ENCODE measurements around the gene CROCC.
"Not testable (repeated sequence)": the region's sequence is repeated elsewhere in the genome, so short reads cannot be mapped to it uniquely, and the experiment has no call there.

The CROCC gene

DNA sequence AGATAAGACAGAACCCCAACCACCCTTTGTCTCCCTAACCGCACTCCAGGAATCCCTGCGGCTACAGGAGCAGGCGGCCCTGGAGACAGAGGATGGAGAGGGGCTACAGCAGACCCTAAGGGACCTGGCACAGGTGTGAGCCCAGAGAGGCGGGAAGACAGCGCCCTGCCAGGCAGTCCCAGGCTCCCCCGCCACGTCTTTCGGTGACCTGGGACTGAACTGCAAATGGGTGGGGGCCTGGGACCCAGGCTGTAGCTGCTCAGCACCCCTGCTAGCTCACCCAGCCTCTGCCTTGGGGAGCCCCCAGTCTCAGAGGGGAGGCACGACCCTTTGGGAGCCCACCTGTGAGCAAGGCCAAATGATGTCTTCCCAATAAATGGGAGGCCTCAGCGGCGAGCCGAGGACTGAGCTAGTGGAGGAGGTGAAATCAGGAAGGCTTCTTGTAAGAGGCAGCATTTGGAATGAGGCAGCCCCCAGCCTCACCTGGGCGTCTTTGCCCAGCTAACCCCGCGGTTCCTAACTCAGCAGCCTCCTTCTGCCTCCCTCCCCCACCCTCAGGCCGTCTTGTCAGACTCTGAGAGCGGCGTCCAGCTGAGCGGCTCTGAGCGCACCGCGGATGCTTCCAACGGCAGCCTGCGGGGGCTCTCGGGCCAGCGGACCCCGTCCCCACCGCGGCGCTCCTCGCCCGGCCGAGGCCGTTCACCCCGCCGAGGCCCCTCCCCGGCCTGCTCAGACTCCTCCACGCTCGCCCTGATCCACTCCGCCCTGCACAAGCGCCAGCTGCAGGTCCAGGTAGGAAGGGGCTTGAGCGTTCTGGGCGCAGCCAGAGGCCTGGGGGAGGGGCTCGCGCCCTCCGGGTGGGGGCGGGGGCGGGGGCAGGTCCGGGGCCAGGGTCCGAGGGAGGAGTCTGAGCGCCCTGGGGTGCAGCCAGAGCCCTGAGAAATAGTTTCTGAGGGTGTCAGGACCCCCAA is 16.9 kb downstream of the CROCC start:
- no peak for DNase-seq (ENCODE audit: low spot score)

DNA sequence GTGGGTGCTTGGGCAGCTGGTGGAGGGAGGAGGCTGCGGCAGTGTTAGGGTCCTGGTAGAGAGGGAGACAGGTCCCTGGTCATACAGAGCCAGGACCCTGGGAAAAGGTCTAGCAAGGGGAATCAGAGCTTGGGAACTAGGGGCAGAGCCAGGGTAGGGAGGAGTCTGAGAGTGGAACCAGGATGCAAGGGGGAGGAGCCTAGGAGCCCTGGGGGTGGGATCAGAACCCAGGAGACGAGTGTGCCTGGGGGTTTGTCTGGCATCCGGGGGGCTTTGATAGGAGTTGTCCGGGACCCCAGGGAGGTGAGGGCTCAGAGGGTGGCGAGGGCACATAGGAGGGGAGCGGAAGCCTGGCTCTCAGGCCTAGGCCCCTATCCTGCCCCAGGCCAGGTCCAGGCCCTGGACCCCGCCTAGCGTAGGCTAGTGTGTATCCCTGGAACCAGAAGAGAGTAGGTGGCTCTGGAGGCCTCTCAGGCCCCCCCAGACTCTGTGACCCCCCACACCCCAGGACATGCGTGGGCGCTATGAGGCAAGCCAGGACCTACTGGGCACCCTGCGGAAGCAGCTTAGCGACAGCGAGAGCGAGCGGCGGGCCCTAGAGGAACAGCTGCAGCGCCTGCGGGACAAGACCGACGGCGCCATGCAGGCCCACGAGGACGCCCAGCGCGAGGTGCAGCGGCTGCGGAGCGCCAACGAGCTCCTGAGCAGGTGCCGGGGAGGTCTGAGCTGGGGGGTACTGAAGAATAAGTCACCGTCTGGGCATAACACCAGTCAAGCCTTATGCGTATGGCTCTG is 17.9 kb downstream of the CROCC start:
- not testable (repeated sequence) for DNase-seq (ENCODE audit: low spot score)

DNA sequence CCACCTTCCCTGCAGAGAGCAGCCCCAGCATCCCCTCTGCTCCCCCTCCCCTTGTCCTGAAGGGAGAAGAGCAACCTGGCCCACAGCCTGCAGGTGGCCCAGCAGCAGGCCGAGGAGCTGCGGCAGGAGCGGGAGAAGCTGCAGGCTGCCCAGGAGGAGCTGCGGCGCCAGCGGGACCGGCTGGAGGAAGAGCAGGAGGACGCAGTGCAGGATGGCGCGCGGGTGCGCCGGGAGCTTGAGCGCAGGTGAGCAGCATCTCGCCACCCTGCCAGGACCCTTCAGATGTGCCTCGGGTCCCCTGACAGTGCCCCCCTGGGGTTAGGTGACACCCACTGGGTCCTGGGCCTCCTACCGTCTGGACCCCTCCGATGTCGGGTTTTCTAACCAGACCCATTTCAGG is 22.3 kb downstream of the CROCC start:
- DNase-seq (ENCODE audit: low spot score), result no peak

DNA sequence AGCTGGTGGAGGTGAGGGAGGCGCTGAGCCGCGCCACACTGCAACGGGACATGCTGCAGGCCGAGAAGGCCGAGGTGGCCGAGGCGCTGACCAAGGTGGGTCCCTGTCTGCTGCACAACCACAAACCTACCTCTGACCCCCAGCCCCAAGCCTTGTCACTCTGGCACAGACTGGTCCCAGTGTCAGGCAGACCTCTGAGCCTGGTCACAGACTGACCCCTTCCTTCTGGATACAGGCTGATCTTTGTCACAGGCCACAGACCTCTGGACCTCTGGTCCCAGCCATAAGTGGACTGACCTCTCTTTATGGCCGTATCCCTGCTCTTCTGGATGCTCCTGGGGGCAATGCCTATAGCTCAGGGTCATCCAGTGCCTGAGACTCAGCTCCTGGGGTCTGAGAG is 23.8 kb downstream of the CROCC start:
- DNase-seq (ENCODE audit: low spot score), result not testable (repeated sequence)

DNA sequence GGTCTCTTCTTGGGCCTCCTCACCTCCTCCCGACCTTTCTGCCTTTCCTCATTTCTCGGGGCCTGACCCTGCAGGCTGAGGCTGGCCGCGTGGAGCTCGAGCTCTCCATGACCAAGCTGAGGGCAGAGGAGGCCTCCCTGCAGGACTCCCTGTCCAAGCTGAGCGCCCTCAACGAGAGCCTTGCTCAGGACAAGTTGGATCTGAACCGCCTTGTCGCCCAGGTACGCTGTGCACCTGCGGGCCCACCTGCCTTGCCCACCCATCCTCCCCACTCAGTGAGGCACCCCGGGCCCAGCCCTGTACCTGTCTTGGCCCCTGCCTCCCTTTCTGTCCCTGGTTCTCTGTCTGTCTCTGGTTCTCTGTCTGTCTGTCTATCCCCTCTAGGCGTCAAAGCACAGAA is 24.5 kb downstream of the CROCC start:
- not testable (repeated sequence) for DNase-seq (ENCODE audit: low spot score)

DNA sequence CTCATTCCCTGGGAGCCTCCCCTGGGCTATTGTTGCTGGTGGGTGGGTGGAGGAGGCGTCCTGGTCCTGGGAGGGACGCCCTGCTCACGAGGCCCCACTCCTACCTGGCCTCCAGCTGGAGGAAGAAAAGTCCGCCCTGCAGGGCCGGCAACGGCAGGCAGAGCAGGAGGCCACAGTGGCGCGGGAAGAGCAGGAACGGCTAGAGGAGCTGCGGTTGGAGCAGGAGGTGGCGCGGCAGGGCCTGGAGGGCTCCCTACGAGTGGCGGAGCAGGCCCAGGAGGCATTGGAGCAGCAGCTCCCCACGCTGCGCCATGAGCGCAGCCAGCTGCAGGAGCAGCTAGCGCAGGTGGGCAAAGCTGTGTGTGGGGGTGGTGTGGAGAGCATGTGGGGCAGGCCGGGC is 24.9 kb downstream of the CROCC start:
- DNase-seq (ENCODE audit: low spot score), result no peak

DNA sequence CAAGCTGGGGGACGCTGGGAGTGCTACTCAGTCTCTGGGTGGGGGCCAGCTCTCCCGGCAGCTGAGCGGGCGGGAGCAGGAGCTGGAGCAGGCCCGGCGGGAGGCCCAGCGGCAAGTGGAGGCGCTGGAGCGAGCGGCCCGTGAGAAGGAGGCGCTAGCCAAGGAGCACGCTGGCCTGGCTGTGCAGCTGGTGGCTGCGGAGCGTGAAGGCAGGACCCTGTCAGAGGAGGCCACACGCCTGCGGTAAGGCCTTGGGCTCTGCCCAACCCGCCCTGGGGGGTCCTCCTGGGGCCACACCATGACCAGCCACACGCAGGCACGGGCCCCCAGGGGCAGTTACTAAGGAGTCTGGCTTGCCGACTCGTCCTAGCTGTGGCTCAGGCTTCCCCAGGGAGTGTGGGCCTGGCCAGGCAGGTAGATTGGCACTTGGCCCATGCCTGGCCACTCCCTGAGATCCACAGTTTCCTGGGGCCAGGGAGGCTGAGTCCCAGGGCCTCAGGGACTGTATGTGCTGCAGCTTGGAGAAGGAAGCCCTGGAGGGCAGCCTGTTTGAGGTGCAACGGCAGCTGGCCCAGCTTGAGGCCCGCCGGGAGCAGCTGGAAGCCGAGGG is 26.7 kb downstream of the CROCC start:
- peak; percentile 78 for DNase-seq (ENCODE audit: low spot score)

DNA sequence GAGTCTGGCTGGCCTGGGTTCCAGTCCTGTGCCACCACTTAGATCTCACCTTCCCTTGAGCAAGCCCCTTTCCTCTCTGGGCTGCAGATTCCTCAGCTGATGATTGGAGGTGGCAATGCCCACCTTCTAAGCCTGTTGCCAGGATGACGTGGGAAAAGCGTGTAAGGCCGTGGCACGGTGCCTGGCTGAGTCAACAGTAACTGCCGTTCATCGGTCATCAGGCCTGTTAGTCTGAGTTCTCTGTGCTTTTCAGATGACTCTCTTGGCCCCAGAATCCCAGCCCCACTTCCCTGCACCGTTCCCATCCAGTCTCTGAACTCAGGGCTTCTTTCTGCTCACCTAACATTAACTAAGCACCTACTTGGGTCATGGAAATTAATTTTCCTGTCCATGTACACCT is 27.3 kb downstream of the CROCC start:
- not testable (repeated sequence) for DNase-seq (ENCODE audit: low spot score)

DNA sequence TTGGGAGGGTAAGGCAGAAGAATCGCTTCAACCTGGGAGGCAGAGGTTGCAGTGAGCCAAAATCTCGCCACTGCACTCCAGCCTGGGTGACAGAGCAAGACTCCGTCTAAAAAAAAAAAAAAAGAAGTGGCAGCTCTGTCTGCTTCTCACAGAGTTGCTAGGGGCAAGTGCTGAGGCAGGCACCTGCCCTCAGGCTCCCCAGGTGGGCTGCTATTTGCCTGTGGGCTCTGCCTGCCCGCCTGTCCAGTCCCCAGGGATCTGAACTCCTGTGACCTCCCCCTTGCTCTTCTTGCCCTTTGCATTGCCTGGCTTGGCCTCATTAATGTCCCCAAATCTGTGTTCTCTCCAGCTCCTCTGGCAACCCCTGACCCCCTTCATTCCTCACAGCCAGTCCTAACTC is 30.6 kb downstream of the CROCC start:
- not testable (repeated sequence) for DNase-seq (ENCODE audit: low spot score)

DNA sequence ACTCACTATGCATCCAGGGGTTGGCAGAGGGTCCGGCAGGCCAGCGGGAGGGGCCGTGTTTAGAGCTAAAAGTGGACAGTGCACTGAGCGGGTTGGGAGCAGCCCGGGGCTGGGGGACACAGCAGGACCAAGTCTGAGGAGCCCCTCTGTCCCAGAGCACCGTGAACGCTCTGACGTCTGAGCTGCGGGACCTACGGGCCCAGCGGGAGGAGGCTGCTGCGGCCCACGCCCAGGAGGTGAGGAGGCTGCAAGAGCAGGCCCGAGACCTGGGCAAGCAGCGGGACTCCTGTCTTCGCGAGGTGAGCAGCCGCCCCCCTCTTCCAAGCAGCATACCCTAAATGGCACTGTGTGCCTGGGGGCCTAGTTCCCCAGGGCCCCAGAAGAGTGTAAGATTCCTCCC is 32.8 kb downstream of the CROCC start:
- no peak for DNase-seq (ENCODE audit: low spot score)

DNA sequence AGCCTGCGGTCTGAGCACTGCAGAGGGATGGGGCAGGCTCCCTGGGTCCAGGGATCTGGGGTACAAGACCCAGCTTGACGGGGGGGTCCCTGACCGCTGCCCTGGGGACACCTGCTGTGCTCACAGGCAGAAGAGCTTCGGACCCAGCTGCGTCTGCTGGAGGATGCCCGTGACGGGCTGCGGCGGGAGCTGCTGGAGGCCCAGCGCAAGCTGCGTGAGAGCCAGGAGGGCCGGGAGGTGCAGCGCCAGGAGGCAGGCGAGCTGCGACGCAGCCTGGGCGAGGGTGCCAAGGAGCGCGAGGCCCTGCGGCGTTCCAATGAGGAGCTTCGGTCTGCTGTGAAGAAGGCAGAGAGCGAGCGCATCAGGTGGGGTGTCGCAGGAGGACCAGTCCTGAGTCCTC is 33.5 kb downstream of the CROCC start:
- DNase-seq (ENCODE audit: low spot score), result no peak

DNA sequence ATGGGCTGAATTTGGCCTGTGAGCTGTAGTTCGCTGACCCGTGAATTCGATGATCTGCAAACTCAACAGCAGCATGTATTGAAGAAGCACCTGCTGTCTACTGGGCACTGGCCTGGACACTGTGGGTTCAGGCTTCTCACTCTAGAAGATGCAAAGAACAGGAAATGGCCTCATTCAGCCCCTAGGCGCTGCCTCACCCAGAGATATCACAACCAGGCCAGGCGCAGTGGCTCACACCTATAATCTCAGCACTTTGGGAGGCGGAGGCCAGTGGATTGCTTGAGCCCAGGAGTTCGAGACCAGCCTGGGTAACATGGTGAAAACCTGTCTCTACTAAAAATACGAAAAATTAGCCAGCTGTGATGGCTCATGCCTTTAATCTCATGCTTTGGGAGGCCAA is 35.0 kb downstream of the CROCC start:
- no peak for DNase-seq (ENCODE audit: low spot score)

DNA sequence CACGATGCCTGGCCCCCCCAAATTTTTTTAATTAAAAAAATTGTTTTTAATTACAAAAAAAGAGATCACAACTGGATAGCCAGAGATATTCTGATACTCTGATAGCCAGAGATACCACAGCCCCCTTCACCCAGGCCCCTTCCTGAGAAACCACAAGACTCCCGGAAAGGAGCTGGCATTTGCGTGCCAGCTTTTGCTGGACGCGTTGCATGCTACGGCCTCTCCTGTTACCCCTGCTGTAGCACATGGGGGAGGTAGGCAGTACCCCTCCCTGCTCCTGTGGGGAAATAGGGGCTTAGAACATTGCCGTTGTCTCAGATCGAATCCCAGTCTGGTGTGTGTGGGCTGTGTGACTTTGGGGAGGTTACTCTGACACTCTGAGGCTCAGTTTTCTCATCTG is 36.0 kb downstream of the CROCC start:
- DNase-seq (ENCODE audit: low spot score), result no peak

DNA sequence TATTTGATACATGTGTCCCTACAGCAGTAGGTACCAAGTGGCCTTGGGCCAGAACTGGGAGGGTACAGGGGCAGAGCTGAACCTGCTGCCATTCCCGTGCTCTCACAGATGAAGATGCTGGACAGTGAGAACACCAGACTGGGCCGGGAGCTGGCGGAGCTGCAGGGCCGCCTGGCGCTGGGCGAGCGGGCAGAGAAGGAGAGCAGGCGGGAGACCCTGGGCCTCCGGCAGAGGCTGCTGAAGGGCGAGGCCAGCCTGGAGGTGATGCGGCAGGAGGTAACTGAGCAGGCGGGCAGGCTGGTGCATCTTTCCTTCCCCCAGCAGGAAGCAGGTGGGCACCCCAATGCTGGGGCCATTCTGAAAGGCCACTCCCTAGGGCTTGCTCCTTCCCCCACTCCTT is 36.7 kb downstream of the CROCC start:
- DNase-seq (ENCODE audit: low spot score), result no peak

DNA sequence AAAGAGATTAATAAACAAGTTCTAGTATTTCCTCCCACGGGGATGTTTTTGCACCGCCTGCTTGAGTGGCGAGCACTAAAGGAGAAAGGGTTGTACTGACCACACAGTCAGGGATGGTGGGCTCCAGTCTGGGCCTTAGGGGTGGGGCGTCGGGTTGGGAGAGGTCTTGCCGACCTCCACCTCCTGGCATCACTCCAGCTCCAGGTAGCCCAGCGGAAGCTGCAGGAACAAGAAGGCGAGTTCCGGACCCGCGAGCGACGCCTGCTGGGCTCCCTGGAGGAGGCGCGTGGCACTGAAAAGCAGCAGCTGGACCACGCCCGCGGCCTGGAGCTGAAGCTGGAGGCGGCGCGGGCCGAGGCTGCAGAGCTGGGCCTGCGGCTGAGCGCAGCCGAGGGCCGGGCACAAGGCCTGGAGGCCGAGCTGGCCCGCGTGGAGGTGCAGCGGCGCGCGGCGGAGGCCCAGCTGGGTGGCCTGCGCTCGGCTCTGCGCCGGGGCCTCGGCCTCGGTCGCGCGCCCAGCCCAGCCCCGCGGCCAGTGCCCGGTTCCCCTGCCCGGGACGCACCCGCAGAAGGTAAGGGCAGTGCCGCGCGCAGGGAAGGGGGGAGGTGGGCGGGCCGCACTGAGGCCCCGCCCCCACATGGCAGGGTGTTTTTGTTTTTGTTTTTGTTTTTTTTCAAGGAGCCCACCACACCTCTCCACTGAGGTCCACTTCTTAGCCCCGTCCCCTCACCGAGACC is 39.0 kb downstream of the CROCC start:
- peak; percentile 86 for DNase-seq (ENCODE audit: low spot score)

DNA sequence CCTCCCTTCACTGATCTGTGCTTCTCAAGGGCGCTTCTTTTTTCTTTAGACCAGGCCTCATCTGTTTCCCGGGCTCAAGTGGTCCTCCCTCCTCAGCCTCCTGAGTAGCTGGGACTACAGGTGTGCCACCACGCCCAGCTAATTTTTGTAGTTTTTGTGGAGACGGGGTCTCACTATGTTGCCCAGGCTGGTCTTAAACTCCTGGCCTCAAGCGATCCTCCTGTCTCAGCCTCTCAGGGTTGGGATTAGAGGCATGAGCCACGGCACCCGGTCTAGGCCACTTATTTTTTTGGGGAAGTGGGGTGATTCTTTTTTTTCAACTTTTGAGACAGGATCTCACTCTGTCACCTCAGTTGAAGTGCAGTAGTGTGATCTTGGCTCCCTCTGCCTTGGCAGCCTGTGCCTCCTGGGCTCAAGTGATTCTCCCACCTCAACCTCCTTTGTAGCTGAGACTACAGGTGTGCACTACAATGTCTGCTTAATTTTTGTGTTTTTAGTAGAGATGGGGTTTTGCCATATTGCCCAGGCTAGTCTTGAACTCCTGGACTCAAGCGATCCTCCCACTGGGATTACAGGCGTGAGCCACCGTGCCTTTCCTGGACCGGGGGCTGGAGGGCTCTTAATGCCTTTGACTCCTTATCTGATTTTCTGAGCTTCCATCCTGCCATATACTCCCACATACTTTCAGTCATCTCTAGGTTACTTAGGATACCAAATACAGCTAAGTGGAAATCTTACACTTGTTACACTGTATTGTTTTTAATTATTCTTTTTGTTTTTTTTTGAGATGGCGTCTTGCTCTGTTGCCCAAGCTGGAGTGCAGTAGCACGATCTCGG is 39.8 kb downstream of the CROCC start:
- DNase-seq (ENCODE audit: low spot score), result no peak

DNA sequence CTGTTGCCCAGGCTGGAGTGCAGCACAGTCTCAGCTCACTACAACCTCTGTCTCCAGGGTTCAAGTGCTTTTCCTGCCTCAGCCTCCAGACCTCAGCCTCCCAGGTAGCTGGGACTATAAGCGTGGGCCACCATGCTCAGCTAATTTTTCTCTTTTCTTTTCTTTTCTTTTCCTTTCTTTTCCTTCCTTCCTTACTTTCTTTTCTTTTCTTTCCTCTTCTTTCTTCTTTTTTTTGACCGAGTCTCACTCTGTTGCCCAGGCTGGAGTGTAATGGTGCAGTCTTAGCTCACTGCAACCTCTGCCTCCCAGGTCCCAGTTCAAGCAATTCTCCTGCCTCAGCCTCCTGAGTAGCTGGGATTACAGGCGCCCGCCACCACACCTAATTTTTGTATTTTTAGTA is 42.4 kb downstream of the CROCC start:
- not testable (repeated sequence) for DNase-seq (ENCODE audit: low spot score)

DNA sequence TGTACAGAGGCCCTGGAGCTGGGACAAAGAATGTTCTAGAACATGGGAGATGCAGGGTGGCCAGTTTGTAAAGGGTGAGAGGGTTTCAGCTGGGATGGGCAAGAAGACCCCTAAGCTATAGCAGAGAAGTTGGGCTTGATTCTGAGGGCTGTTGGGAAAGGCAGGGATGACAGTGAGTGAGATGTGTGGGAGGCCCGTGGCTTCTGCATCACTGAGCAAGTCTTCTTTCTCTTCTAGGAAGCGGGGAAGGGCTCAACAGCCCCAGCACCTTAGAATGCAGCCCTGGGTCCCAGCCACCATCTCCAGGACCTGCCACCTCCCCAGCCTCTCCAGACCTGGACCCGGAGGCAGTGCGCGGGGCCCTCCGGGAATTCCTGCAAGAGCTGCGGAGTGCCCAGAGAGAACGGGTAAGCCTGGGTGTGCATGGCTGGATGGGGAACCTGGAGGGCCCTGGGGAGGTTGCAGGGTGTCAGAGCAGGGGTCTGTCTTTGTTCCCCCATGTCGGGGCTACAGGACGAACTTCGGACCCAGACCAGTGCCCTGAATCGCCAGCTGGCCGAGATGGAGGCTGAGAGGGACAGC is 43.8 kb downstream of the CROCC start:
- no peak for DNase-seq (ENCODE audit: low spot score)

DNA sequence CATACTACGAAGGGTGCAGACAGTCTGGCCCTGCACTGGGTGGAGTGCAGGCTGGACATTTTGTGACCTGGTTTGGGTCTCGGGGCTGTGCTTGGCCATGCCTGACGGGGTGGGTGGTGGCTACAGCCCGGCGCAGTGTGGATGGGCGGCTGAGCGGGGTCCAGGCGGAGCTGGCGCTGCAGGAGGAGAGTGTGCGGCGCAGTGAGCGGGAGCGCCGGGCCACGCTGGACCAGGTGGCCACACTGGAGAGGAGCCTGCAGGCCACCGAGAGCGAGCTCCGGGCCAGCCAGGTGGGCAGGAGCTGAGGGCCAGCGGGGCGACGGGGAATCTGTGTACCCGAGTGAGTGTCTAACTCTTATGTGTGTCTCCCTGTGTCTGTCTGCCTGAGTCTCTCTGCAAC is 44.6 kb downstream of the CROCC start:
- no peak for DNase-seq (ENCODE audit: low spot score)

DNA sequence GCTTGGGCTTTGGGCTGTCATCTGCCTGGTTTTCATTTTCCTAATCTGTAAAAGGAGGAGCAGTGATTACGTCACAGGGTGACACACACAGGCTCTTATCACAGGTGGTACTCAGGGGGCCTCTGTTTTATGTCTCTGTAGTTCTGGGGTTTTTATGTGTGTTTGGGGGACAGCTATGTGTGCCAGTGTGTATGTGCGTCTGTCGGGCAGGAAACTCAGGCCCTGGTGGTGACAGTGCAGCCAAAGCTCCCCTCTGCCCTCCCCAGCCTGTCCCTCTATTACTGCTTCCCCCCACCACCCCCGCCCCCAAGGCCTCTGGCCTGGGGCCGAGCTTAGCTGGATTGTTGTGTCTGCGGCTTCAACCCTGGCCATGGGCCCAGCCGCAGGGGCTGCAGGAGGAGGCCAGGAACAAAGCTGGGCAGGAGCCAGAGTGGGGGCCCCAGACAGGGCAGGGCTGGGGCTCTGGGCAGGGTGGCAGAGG is 45.4 kb downstream of the CROCC start:
- DNase-seq (ENCODE audit: low spot score), result no peak

DNA sequence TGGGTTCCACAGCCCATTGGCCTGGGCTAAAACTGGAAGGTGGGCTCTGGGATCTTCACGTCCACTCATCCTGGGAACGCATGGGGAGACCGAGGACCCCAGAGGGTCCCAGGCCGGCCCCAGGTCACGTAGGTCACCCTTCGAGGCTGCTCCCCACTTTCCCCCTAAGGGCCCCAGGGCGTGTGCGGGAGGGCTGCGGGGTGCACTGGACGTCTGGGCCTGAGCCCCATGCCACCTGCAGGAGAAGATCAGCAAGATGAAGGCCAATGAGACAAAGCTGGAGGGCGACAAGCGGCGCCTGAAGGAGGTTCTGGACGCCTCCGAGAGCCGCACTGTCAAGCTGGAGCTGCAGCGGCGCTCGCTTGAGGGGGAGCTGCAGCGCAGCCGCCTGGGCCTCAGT is 46.2 kb downstream of the CROCC start:
- no peak for DNase-seq (ENCODE audit: low spot score)
